ENCODE data around the gene TATDN3. TPM values are rescaled to one million over a fixed set of nuclear protein-coding genes. Genes with fewer than 3 reads are reported as not detected.

TATDN3 gene
- polyA plus RNA-seq, 1 donor (not counting 4 experiments of a cell fraction or from before 2014, with no cell fraction given), result 11.6 TPM

DNA sequence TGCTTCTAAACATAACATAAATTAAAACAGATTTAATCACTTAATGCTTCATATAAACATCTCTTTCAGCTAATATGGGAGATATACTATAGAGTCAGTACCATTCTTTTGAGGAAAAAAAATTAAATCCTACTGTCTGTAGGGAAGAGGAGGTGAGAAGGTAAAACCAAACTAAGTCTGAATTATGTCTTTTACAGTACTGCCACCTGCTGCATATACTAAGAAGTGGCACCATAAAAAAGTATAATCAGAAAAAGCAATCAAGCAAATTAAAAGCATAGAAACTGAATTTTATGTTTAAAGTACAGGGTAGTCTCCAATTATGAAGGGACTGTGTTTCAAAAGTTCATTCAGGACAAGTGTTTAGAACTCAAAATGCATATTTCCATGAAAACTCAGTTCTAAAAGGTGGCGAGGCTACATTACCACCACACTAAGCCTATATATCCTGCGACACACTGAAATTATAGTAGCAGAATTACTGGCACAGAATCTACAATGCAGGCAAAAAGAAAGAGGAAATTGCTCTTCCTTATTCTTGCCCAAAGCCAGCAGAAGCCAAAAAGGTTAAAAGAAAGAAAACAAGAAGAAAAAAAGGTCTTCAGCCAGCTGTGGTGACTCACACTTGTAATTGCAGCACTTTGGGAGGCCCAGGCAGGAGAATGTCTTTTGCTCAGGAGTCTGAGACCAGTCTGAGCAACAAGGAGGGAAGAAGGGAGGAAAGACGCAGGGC is 9.1 kb upstream of the TATDN3 start:
- no peaks in the 10 kb centered on the region for H3K4me1 ChIP-seq (ENCODE audit: control insufficient read depth, extremely low read depth, insufficient read depth, low read length)
- no peak overlapping the region for H3K4me3 ChIP-seq (ENCODE audit: control insufficient read depth in 2 of 3, extremely low read depth in 1 of 3, insufficient read depth in 2 of 3, low read depth in 1 of 3, low read length in 3 of 3)
- no peak overlapping the region for H3K9ac ChIP-seq (ENCODE audit: control insufficient read depth, extremely low read depth, insufficient read depth, low read length)
- no peaks in the 10 kb centered on the region for H3K9me3 ChIP-seq (ENCODE audit: control insufficient read depth, low read depth, low read length)
- dilution Hi-C loops (cut with MboI; ENCODE audit: extremely low pct_ligation_motif_present, low sequenced_read_pairs), result loop anchor here (10.0 kb wide), 1 partner anchor 138 kb away; no protein-coding TSS in a partner anchor
- no peaks in the 10 kb centered on the region for H3K9me1 ChIP-seq (ENCODE audit: control insufficient read depth, extremely low read depth, insufficient read depth, low read length)
- no peaks in the 10 kb centered on the region for H3K79me2 ChIP-seq (ENCODE audit: control insufficient read depth, insufficient read depth, low read length)
- H3K4me2 ChIP-seq (ENCODE audit: control insufficient read depth, extremely low read depth, insufficient read depth, low read depth, low read length), result no peak overlapping the region
- H3K27me3 ChIP-seq (ENCODE audit: control insufficient read depth, extremely low read depth, insufficient read depth, low read length), result no peaks in the 10 kb centered on the region
- H4K20me1 ChIP-seq (ENCODE audit: control insufficient read depth, extremely low read depth, insufficient read depth, low read length), result no peaks in the 10 kb centered on the region
- no peak for TF ChIP-seq EZH2 (IDR thresholded peaks at IDR 0.05; ENCODE audit: low read length)
- TF ChIP-seq, protein P1, sequence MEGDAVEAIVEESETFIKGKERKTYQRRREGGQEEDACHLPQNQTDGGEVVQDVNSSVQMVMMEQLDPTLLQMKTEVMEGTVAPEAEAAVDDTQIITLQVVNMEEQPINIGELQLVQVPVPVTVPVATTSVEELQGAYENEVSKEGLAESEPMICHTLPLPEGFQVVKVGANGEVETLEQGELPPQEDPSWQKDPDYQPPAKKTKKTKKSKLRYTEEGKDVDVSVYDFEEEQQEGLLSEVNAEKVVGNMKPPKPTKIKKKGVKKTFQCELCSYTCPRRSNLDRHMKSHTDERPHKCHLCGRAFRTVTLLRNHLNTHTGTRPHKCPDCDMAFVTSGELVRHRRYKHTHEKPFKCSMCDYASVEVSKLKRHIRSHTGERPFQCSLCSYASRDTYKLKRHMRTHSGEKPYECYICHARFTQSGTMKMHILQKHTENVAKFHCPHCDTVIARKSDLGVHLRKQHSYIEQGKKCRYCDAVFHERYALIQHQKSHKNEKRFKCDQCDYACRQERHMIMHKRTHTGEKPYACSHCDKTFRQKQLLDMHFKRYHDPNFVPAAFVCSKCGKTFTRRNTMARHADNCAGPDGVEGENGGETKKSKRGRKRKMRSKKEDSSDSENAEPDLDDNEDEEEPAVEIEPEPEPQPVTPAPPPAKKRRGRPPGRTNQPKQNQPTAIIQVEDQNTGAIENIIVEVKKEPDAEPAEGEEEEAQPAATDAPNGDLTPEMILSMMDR (optimal IDR thresholded peaks at IDR 0.05 in 1 of 3, IDR thresholded peaks at IDR 0.05 in 1 of 3, conservative IDR thresholded peaks at IDR 0.05 in 1 of 3; ENCODE audit: extremely low read depth in 1 of 3, insufficient read depth in 2 of 3, low read length in 3 of 3), result peak in 2 of 3 experiments; percentile 36 to 52
- no peak overlapping the region for H2AFZ ChIP-seq (ENCODE audit: control insufficient read depth, low read length)
- FAIRE-seq, result no peak
- H3K36me3 ChIP-seq (ENCODE audit: control insufficient read depth in 2 of 2, extremely low read depth in 1 of 2, insufficient read depth in 2 of 2, low read length in 2 of 2), result peaks cover 2 to 4% of the 10 kb centered on the region in 2 experiments
- no peak overlapping the region for H3K27ac ChIP-seq (ENCODE audit: control insufficient read depth, insufficient read depth, low read length)
- DNase-seq (ENCODE audit: low read depth, low spot score), result no peak

DNA sequence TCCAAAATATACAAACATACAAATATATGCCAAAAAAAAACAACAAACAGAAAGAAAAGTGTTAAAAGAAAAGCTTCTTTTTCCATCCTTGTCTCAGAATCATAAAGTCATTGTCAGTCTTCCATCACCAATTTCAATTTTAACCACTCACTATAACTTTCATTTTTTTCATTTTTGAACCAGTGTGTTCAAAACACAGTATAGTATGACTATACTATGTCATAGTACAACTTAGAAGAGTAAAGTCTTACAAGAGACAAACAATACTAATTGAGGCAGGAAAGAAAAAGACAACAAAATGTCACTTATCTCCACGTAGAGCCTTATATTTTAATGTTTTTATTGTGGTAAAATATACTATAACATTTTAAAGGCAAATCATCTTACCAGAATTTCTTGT is 7.7 kb upstream of the TATDN3 start:
- dilution Hi-C loops (cut with MboI; ENCODE audit: extremely low pct_ligation_motif_present, low sequenced_read_pairs), result loop anchor here (10.0 kb wide), 1 partner anchor 139 kb away; no protein-coding TSS in a partner anchor
- no peak overlapping the region for H3K4me2 ChIP-seq (ENCODE audit: control insufficient read depth, extremely low read depth, insufficient read depth, low read depth, low read length)
- peaks cover 2 to 4% of the 10 kb centered on the region in 2 experiments for H3K36me3 ChIP-seq (ENCODE audit: control insufficient read depth in 2 of 2, extremely low read depth in 1 of 2, insufficient read depth in 2 of 2, low read length in 2 of 2)
- no peak for FAIRE-seq
- no peak for TF ChIP-seq EZH2 (IDR thresholded peaks at IDR 0.05; ENCODE audit: low read length)
- TF ChIP-seq, protein P1 (optimal IDR thresholded peaks at IDR 0.05 in 1 of 3, IDR thresholded peaks at IDR 0.05 in 1 of 3, conservative IDR thresholded peaks at IDR 0.05 in 1 of 3; ENCODE audit: extremely low read depth in 1 of 3, insufficient read depth in 2 of 3, low read length in 3 of 3), result no peak
- no peaks in the 10 kb centered on the region for H3K9me3 ChIP-seq (ENCODE audit: control insufficient read depth, low read depth, low read length)
- no peak overlapping the region for H3K27ac ChIP-seq (ENCODE audit: control insufficient read depth, insufficient read depth, low read length)
- H2AFZ ChIP-seq (ENCODE audit: control insufficient read depth, low read length), result no peak overlapping the region
- no peaks in the 10 kb centered on the region for H3K4me1 ChIP-seq (ENCODE audit: control insufficient read depth, extremely low read depth, insufficient read depth, low read length)
- no peaks in the 10 kb centered on the region for H3K27me3 ChIP-seq (ENCODE audit: control insufficient read depth, extremely low read depth, insufficient read depth, low read length)
- peaks cover 3% of the 10 kb centered on the region for H3K79me2 ChIP-seq (ENCODE audit: control insufficient read depth, insufficient read depth, low read length)
- H3K9ac ChIP-seq (ENCODE audit: control insufficient read depth, extremely low read depth, insufficient read depth, low read length), result no peak overlapping the region
- no peak overlapping the region for H3K4me3 ChIP-seq (ENCODE audit: control insufficient read depth in 2 of 3, extremely low read depth in 1 of 3, insufficient read depth in 2 of 3, low read depth in 1 of 3, low read length in 3 of 3)
- no peaks in the 10 kb centered on the region for H4K20me1 ChIP-seq (ENCODE audit: control insufficient read depth, extremely low read depth, insufficient read depth, low read length)
- H3K9me1 ChIP-seq (ENCODE audit: control insufficient read depth, extremely low read depth, insufficient read depth, low read length), result no peaks in the 10 kb centered on the region
- DNase-seq (ENCODE audit: low read depth, low spot score), result no peak
